NCI-H2107 (cell line): ENCODE results near the gene SPSB4.
"Not testable (repeated sequence)": the region's sequence is repeated elsewhere in the genome, so short reads cannot be mapped to it uniquely, and the experiment has no call there.

Experiments used
- DNase-seq: peaks from one replicate; lab custom pipeline; 2025; lab: John Stamatoyannopoulos, UW

SPSB4 gene

DNA sequence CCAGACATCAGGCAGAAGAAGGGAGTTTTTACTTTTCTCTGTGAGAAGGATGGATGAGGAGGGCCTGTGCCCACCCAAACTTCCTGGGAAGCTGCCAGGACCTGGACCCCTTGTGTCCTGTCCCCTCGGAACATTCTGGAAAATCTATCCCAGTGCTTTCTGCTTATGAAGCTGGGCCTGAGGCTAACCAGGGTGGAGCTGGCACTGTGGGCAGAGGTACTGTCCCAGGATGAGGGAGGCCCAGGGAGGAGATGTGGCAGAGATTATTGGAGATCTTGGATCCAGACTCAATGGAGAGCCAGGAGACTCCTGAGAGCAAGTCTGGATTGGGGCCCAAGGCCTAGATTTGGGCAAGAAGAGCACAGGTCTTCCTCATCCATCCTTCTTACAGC is 44.4 kb downstream of the SPSB4 start:
- DNase-seq = no peak

DNA sequence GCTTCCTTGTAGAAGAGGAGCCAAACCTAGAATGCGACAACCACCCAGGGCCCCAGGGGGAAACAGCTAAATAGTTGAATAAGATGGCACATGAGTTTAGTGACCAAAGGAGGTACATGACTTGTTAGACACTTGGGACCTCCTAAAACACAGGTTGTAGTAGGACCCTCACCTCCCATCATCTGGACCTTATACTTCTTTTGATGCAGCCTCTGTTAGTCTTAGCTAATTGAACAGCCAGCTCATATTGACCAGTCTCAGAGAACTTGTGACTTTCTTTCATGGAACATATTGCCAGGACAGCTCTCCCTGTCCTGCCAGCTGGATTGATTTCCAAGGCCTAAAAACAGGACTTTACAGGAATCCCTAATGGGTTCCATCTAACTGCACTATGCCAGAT is 45.0 kb downstream of the SPSB4 start:
- no peak for DNase-seq

DNA sequence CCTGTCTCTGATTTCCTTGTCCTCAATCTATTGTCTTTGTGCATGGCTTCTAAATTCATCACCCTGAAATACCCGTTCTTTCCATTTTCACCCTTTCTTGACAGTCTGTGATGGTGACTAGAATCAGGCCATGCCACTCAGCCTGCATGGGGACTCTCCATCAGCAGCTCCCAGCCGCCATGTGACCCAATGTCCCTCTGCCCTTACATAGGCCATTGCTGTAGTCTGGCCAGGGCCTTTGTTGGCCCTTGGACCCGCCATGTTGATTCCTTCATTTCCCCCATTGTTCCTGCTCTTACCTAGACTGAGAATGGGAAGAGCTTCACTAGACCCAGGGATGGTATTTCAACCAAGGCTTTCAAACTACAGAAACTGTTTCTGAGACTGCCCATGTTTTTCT is 45.8 kb downstream of the SPSB4 start:
- no peak for DNase-seq

DNA sequence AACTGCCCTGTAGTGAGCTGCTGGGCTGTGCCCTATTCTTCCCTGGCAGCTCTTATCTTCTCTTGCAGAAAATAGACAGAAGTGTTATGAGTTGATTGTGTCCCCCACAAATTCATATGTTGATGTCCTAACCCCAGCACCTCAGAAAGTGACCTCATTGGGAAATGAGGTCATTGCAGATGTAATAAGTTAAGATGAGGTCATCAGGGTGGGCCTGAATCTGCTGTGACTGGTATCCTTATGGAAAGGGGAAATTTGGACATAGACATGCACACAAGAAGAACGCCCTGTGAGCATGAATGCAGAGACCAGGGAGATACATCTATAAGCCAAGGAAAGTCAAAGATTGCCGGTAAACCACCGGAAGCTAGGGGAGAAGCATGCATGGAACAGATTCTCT is 49.0 kb downstream of the SPSB4 start:
- DNase-seq = no peak

DNA sequence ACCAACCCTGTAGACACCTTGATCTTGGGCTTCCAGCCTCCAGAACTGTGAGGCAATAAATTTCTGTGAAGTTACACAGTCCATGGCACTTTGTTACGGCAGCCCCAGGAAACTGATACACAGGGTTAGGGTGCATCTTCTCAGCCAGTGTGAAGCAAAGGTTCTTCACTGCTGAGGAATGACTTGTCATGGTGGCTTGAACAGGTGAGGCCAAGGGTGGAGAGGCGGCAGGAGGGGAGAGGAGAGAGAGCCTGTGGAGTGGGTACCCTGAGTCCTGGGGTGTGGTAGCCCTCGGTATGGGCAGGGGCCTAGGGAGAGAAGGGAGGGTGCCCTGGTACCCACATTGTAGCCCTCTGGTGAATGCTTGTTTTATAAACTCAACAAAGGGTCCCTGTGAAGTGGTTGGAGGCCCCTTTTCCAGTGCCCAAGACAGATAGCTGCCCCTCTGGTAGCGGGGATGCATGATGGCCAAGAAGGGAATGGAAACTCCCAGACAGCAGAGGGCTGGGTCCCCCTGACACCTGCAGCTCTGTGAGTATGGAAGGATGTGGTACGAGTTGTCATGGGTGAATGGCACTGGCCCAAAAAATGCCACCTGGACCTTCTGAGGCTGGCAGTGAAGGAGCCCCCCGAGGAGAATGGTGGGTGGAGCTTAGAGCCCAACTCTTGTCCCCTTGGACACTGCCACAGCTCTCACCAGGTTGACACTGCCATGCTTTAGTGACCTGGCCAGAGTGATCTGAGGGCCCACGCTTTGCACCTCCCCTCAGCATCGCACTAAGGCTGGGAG is 49.6 kb downstream of the SPSB4 start:
- DNase-seq = no peak

DNA sequence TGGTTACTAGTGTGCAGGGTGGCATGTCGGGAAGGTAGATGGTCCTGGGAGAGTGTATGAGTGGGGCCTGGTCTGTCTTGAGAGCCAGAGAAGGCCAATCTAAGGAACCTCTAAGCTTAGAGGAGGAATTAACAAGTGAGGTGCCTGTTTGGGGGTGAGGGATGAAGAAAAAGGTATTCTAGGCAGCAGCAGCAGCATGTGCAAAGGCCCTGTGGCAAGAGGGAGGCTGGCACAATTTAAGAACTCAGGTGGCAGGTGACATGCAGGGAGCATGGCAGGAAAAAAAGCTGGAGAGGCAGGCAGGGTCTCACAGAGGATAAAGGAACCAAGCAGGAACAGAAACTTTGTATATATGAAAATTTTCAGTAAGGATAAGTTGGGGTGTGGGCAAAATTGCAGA is 51.2 kb downstream of the SPSB4 start:
- DNase-seq = no peak

DNA sequence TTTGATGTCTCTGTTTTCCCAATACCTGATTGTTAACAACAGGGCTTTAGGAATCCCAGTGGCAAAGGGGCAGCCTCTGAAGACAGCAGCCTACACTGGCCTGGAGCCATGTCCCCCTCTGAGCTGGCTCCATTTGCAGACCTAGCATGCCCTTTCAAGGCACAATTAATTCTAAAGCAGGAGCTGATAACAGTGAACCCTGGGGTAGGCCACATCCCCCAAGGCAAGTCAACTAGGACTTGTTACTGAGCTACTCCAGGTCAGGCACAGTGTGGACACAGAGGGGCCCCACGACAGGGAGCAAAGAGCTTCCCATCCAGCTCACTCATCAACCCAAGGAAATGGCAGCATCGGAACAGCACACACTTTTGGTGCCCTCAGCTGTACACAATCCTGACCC is 51.9 kb downstream of the SPSB4 start:
- no peak for DNase-seq

DNA sequence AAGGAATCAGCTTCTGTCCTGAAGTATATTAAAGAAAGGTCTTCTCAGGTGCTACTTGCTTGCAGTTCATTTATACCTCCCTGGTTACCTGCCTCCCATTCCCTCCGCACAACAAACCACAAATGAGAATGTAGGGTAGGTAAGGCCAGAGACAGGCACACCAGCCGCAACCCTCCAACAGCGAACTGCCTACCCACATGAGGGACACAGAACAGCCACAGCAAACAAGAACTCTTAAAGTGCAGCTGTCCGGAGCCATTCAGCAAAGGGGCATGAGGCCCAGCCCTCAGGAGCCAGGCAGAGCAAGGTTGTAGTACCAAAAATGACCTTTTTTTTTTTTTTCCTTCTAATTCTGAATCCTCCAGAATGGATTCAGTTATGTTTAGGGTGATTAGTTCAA is 52.4 kb downstream of the SPSB4 start:
- no peak for DNase-seq

DNA sequence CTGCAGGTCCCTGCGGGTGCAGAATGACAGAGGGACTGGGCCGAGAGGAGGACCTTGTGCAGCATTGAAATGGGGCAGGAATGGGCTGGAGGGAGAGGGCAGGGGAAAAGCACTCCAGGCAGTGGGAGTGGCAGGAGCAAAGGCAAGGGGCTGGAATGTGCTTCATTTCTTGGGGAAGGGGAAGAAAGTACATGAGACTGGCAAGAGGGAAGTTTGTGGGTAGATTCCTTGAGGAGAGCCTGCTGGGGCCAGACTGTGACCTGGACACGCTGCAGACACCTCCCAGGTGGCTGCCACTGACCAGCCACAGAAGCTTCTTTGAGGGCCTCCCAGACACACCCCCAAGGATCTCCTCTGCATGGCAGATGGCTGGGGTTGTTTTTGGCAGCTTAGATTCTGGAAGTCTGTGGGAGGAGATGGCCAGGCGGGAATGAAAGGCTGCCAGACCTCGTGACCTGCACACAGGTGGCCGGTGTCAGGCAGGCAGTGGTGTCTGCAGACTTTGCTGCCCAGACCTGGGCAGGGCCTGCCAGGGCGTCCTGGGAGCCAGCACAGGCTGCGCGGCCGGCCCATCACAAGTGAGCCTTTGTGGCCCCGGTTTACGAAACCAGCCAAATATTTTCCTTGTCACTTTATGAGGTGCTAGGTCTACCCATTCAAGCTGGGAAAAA is 53.1 kb downstream of the SPSB4 start:
- DNase-seq = no peak

DNA sequence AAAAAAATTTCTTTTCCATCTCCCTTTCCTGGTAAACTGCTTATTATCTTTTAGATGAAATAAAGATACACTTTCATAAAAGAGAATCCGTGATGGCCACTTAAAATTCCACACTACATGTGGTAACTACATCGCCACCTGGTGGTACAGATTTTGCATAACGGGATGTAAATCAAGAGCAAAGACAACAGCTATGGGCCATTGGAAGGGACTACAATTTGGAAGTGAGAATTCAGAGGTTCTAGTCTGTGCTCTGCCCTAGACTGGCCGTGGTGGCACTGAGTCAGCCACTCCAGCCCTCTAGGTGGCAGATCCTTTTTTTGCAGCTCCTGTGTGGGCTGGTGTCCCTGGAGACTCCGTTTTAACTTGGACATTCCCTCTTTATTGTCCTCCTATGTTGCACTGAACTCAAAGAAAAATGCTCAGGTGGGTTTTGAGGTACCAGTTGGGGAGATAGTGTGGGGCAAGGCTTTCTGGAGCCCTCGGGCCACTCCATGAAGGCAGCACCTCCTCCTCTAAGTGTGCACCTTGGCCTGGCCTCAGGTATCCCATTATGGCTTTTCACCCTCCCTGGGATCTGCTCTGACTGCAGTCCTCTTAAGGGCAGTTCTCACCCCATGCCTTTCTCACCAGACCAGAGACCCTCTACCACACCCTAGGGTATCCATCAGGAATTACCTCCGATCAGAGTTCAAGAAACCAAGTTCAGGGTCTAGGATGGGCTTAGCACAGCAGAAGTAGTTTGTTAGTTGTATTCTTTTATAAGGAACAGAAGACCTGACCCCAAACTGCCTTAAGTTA is 54.9 kb downstream of the SPSB4 start:
- peak; percentile 53 for DNase-seq

DNA sequence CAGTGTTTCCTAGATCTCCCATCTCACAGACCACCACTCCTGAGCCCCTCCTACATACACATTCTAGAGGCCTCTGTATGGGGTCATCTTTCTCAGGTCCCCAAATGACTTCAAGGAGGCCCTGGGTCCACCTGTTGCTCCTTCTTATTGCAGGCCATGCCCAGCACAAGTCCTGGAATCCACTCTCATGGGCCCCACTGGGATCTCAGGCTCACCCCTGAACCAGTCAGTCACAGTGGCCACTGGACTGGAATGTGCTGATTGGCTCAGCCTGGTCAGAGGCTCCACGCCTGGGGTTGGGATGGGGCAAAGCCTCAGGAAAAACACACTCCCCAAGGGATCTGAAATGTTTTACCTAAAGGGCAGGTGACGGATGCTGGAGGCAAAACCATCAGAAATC is 55.7 kb downstream of the SPSB4 start:
- no peak for DNase-seq

DNA sequence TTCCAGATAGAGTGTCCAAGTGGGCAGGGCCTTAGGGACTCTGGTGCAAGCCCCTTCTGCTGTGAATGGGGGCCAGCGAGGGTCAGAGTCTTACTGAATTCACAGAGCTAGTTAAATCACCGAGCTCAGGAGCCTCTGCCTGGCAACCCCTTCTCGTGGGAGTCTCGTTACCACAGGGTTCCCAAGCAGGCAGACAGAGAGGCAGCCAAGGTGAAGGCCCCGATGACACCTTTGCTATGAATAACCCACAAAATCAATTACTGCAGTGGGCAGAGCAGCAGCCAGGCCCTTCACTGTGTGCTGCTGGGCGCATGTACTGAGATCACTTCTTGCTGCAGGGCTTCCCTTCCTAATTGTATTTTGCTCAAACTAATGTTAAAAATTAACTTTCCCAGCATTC is 56.9 kb downstream of the SPSB4 start:
- DNase-seq = no peak

DNA sequence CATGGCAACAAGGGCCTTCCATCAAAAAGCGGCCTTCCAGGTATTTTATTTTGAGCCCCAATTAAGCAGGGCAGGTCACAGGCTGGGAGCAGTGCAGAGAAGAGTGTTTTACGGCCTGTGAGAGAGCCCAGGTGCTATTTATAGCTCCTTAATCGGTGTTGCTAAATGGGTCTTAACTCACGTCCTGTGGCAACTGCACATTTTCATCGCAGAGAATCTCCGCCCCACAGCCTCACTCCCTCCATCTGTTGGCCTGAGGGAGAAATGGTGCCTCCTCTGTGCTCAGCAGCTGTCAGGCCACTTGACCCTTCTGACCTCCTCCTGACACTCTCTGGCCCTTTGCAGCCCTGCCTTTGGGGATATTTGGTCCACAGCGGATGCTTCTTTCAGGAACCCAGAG is 58.6 kb downstream of the SPSB4 start:
- DNase-seq = no peak

DNA sequence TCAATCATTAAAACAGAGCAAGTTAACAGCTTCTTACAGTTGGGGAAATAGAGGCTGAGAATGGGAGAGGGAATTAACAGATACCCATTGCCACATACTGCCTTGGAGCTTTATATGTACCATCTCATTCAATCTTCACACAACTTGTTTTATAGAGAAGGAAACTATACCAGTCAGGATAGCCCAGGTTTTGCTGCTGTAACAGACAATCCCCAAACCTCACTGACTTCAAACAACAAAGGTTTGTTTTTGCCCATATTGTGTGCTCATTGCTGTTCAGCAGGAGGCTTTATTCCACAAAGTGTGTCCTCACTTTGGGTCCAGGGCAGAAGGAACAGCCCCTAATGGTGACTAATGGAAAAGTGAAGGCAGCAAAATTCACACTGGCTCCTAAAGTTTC is 59.2 kb downstream of the SPSB4 start:
- no peak for DNase-seq

DNA sequence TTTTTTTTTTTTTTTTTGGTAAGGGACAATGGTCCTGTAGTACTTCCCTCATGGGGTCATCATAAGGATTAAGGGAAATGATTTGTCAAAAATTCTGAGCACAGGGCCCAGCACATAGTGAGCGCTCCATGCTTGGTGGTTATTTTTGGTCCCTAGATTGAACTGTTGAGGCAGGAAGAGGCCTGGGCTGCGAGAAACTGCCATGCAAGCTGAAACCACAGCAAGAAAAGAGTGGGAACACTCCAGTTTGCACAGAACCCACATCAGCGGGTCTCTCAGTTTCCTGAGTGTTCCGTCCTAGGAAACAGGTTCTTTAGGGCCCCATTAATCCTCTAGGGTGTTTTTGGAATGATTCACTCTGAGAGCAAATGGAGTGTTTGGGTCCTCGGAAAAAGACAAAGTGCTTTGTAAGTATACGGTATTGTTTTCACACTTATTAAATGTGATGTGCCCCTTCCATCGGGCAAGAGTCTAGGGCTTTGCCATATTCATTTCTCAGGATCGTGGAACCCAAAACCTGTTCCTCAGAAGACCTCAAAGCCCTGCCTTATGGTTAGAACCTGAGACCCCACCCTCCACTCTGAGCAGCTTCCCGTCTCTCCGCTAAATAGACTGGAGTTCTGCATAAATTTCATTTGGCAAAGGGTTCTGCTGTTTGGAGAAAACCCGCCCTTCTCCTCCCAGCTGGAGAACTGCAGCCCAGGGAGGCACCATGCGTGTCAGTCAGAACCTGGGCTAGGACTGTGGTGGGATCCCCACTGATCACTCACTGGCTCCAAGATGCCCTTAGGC is 60.4 kb downstream of the SPSB4 start:
- DNase-seq = no peak

DNA sequence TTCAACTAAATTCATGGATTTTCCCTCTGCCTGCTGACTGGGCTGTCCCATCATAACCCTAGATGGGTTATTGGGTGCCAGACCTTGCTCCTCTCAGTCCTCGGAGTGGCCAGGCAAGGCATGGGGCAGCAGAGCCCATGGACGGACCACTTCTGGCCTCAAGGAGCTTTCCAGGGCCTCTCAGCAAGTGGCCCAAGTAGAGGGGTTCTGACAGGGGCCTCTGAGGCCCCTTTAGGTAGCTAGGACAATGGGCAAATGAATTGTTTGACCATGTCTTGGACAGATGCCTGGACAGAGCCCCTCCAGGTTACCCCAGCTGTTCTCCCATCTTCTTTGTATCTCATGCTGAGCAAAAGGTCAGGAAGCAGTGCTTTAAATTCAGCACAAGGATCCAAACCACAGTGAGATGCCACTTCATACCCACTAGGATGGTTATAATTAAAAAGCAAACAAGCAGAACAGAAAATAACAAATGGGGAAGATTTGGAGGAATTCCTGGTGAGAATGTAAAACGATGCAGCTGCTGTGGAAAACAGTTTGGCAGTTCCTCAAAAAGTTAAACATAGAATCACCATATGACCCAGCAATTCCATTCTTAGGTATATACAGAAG is 61.6 kb downstream of the SPSB4 start:
- no peak for DNase-seq

DNA sequence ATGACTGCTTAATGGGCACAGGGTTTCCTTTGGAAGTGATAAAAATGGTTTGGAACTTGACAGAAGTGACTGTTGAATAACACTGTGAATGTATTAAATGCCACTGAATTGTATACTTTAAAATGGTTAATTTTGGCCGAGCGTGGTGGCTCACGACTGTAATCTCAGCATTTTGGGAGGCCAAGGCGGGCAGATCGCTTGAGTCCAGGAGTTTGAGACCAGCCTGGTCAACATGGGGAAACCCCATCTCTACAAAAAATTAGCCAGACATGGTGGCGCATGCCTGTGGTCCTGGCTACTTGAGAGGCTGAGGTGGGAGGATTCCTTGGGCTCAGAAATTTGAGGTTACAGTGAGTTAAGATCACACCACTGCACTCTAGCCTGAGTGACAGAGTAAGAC is 62.5 kb downstream of the SPSB4 start:
- not testable (repeated sequence) for DNase-seq

DNA sequence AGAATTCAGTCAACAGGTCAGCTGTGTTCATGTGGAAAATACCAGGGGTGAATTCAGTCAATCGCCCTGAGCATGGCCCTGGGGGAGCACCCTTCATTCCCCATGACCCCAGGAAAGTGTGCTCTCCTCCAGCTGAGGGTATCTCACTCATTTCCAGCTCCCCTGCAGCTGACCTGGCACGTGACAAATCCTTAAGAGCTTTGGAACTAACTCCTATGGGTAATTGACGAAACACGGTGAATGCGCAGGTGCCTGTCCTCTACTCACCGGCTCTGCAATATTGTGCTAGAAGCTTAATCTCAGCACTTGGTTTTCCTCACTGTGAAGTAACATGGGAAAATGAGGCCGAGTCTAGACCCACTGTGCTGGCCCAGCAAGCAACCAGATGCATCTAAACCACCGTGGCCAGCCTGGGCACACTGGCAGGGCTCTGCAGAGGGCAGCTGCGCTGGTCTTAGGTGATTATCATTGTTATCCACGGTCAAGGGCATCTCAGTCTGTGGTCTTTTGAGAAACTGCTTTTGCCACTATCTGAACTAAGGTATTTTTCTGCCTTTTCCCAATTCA is 63.1 kb downstream of the SPSB4 start:
- DNase-seq = no peak

DNA sequence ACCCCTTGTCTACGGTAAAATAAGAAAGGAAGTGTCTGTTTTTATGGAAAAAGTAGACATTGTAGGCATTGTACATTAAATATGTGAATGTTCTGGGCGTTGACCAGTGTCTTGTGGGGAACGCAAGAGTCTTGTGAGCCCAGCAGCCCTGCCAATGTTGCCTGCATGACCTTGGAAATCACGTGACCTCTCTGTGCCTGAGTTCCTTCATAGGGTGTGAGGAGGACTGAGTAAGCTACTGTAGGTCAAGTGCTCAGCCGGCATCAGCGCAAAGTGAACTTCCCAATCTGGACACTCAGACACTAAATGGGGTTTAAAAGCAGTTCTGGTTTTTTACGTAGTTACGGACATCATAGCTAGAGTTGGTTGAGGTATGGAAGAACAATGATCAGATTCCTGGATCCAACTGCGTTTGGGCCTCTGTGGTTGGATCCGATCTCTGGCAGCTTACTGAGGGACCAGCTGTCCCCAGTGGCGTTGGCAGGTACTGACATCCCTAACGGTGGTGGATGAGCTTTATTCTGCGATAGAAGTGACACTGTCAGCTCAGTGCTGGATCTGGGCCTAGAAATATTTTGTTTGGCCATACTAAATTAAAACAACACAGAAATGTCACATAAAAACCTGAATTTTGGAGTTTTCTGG is 63.8 kb downstream of the SPSB4 start:
- no peak for DNase-seq

DNA sequence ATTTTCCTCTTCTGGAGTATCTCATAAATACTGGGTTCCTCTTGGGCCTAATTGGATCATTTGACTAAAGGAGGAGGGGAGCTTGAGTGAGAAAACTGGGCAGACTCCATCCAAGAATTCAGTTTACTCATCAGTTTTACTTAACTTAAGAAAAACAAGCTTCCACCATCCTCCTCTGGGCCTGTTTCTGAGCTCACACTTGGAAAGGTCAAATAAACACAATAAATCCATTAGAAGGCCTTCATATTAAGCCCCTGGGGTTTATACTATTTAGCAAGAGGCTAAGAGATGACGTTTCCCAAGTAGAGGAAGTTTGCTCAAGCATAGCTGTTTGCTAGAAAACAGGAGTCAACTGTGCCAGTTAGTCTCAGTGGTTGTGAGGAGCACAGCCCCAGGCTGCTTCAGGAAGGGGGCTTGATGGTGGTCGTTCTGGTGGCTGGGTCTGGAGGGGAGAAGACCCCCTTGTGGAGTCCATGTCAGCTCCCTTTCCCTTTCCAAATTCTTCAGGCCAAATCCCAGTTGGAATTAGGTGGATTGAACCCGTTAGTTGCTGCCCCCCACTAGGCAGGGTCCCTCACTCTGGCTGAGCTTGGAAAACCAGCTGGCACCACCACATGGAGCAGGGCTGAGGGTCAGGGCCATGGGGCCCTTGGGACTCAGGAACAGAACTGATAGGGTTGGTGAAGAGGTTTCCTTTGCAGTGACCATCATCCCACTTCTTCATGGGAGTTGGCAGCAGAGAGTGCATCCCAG is 64.8 kb downstream of the SPSB4 start:
- no peak for DNase-seq
